Neural crest cell (in vitro differentiated cells): ENCODE measurements around the gene LRRC10. TPM values are rescaled to one million over a fixed set of nuclear protein-coding genes. Genes with fewer than 3 reads are reported as not detected.
A peak's percentile ranks its signal among the peaks of the same experiment; 100 is the strongest.

Source experiments
- DNase-seq: peaks from one replicate; pipeline ENCODE4 v3.0.0; 2021; ENCODE audit warnings: low read depth, mixed read lengths, low spot score
- H3K27ac Mint-ChIP-seq: one replicate; pipeline ENCODE4 v1.8.0; 2021; ENCODE audit warnings: mild to moderate bottlenecking, mixed read lengths; ENCODE audit not compliant: unreplicated experiment
- H3K27me3 Mint-ChIP-seq: 2 replicates; pipeline ENCODE4 v1.8.0; 2021; ENCODE audit warnings: low read depth, mild to moderate bottlenecking, mixed read lengths
- H3K36me3 Mint-ChIP-seq: 2 replicates; pipeline ENCODE4 v1.8.0; 2021; ENCODE audit warnings: low read depth, mild to moderate bottlenecking, mixed read lengths
- H3K4me1 Mint-ChIP-seq: 2 replicates; pipeline ENCODE4 v1.8.0; 2021; ENCODE audit warnings: mixed read lengths
- H3K4me3 Mint-ChIP-seq: one replicate; pipeline ENCODE4 v1.8.0; 2021; ENCODE audit warnings: mild to moderate bottlenecking, mixed read lengths
- H3K9me3 Mint-ChIP-seq: 2 replicates; pipeline ENCODE4 v1.8.0; 2021; ENCODE audit warnings: mixed read lengths
- CTCF ChIP-seq: fragments of 200-600 bp; sonication (generic); conservative IDR thresholded peaks from 2 replicates; pipeline ENCODE4 v1.5.0; 2021; ENCODE audit warnings: antibody characterized with exemption, mild to moderate bottlenecking
- total RNA-seq: library from RNA; stranded (reverse); gene quantifications from 2 replicates; pipeline ENCODE4 v1.2.1, GENCODE V29; 2021

The LRRC10 gene
- total RNA-seq, 1 donor from 2014 or later = not detected

GRCh38 chr12:69644511-69644910 lies 33.8 kb upstream of the LRRC10 start:
- no peaks in the 10 kb centered on the region for H3K36me3 Mint-ChIP-seq
- DNase-seq = no peak
- no peak overlapping the region for H3K4me3 Mint-ChIP-seq
- no peaks in the 10 kb centered on the region for H3K4me1 Mint-ChIP-seq
- H3K27ac Mint-ChIP-seq = no peak overlapping the region
- no peaks in the 10 kb centered on the region for H3K9me3 Mint-ChIP-seq
- no peak for TF ChIP-seq CTCF
- no peaks in the 10 kb centered on the region for H3K27me3 Mint-ChIP-seq

GRCh38 chr12:69642531-69642930 lies 31.8 kb upstream of the LRRC10 start:
- no peaks in the 10 kb centered on the region for H3K4me1 Mint-ChIP-seq
- H3K27me3 Mint-ChIP-seq = no peaks in the 10 kb centered on the region
- TF ChIP-seq CTCF = no peak
- H3K27ac Mint-ChIP-seq = no peak overlapping the region
- H3K9me3 Mint-ChIP-seq = no peaks in the 10 kb centered on the region
- no peak for DNase-seq
- no peaks in the 10 kb centered on the region for H3K36me3 Mint-ChIP-seq
- H3K4me3 Mint-ChIP-seq = no peak overlapping the region

- Mint-ChIP-seq H3K27me3 (no peaks in the 10 kb centered on the region), H3K36me3 (no peaks in the 10 kb centered on the region), H3K9me3 (no peaks in the 10 kb centered on the region), H3K4me3 (no peak overlapping the region), H3K4me1 (no peaks in the 10 kb centered on the region), H3K27ac (no peak overlapping the region)
- TF ChIP-seq CTCF = no peak
- no peak for DNase-seq
Observed at GRCh38 chr12:69641546-69641945, 30.8 kb upstream of the LRRC10 start.

- H3K27me3 Mint-ChIP-seq = no peaks in the 10 kb centered on the region
- peak; percentile 66 for DNase-seq
- no peaks in the 10 kb centered on the region for H3K36me3 Mint-ChIP-seq
- TF ChIP-seq CTCF = peak; percentile 87
- H3K9me3 Mint-ChIP-seq = no peaks in the 10 kb centered on the region
- H3K27ac Mint-ChIP-seq = no peak overlapping the region
- H3K4me1 Mint-ChIP-seq = no peaks in the 10 kb centered on the region
- no peak overlapping the region for H3K4me3 Mint-ChIP-seq
Observed at GRCh38 chr12:69639400-69640016, 28.8 kb upstream of the LRRC10 start.

- no peaks in the 10 kb centered on the region for H3K9me3 Mint-ChIP-seq
- no peak for DNase-seq
- H3K27me3 Mint-ChIP-seq = no peaks in the 10 kb centered on the region
- no peak overlapping the region for H3K4me3 Mint-ChIP-seq
- no peaks in the 10 kb centered on the region for H3K36me3 Mint-ChIP-seq
- TF ChIP-seq CTCF = peak; percentile 39
- no peak overlapping the region for H3K27ac Mint-ChIP-seq
- no peaks in the 10 kb centered on the region for H3K4me1 Mint-ChIP-seq
Observed at GRCh38 chr12:69633061-69633460, 22.4 kb upstream of the LRRC10 start.

- H3K4me3 Mint-ChIP-seq = no peak overlapping the region
- no peak overlapping the region for H3K27ac Mint-ChIP-seq
- peak; percentile 32 for TF ChIP-seq CTCF
- no peak for DNase-seq
- H3K36me3 Mint-ChIP-seq = no peaks in the 10 kb centered on the region
- no peaks in the 10 kb centered on the region for H3K4me1 Mint-ChIP-seq
- no peaks in the 10 kb centered on the region for H3K9me3 Mint-ChIP-seq
- H3K27me3 Mint-ChIP-seq = no peaks in the 10 kb centered on the region
Observed at GRCh38 chr12:69630191-69630590, 19.5 kb upstream of the LRRC10 start.
